OCI-LY3 (cell line): ENCODE measurements around the gene KCNMA1.

ENCODE experiments used
- CTCF ChIP-seq: fragments of 200-600, 300-600 bp; sonication (generic); IDR thresholded peaks from 2 replicates; pipeline ENCODE4 v1.5.1; 2014; ENCODE audit warnings: antibody characterized with exemption, low read length, low read depth
- EZH2phosphoT487 ChIP-seq: fragments of 200-600 bp; shearing (Covaris generic); IDR thresholded peaks from 2 replicates; pipeline ENCODE4 v1.6.1; 2018; ENCODE audit warnings: antibody characterized with exemption, mixed run types, low read depth

- no peak for TF ChIP-seq CTCF
- no peak for TF ChIP-seq EZH2phosphoT487
Observed at GRCh38 chr10:77510294-77510693, 127.3 kb downstream of the KCNMA1 start.
